Activated CD8-positive, alpha-beta memory T cell treated with anti-CD3 and anti-CD28 coated beads for 1 hour (primary cell): Measurements from ENCODE around the gene OSR1.
"Not testable (repeated sequence)": the region's sequence is repeated elsewhere in the genome, so short reads cannot be mapped to it uniquely, and the experiment has no call there.

Experiments used
- DNase-seq, 2 donors: peaks; one replicate each; pipeline ENCODE4 v3.0.0-alpha.2; 2020; ENCODE audit warnings: low read depth in 1 of 2; ENCODE audit errors: extremely low read depth in 1 of 2

Gene OSR1

GRCh38 chr2:19358242-19359020 is at the start of gene OSR1:
OSR1 (minus strand) TSS chr2:19358623; CDS start chr2:19353805, 4,818 bp downstream.
- no peak for DNase-seq

- DNase-seq = no peak
Observed at GRCh38 chr2:19403785-19404184, 45.4 kb upstream of the OSR1 start.

GRCh38 chr2:19392191-19392590 is 33.8 kb upstream of the OSR1 start:
- no peak for DNase-seq

- not testable (repeated sequence) for DNase-seq
Observed at GRCh38 chr2:19389469-19389868, 31.0 kb upstream of the OSR1 start.

GRCh38 chr2:19380532-19380931 is 22.1 kb upstream of the OSR1 start:
- no peak for DNase-seq

GRCh38 chr2:19378939-19379338 is 20.5 kb upstream of the OSR1 start:
- no peak for DNase-seq

- no peak for DNase-seq
Observed at GRCh38 chr2:19377717-19378116, 19.3 kb upstream of the OSR1 start.

GRCh38 chr2:19373352-19373751 is 14.9 kb upstream of the OSR1 start:
- DNase-seq = no peak

GRCh38 chr2:19371996-19372582 is 13.7 kb upstream of the OSR1 start:
- no peak for DNase-seq

GRCh38 chr2:19369341-19369955 is 11.0 kb upstream of the OSR1 start:
- DNase-seq = no peak

GRCh38 chr2:19368760-19369159 is 10.3 kb upstream of the OSR1 start:
- no peak for DNase-seq

- DNase-seq = no peak
Observed at GRCh38 chr2:19367326-19367725, 8.9 kb upstream of the OSR1 start.

- no peak for DNase-seq
Observed at GRCh38 chr2:19365126-19365525, 6.7 kb upstream of the OSR1 start.

- no peak for DNase-seq
Observed at GRCh38 chr2:19364014-19364413, 5.6 kb upstream of the OSR1 start.

- no peak for DNase-seq
Observed at GRCh38 chr2:19363474-19363778, 5.0 kb upstream of the OSR1 start.

GRCh38 chr2:19362755-19363473 is 4.5 kb upstream of the OSR1 start:
- no peak for DNase-seq

- DNase-seq = no peak
Observed at GRCh38 chr2:19362094-19362754, 3.8 kb upstream of the OSR1 start.

- DNase-seq = no peak
Observed at GRCh38 chr2:19361325-19361990, 3.0 kb upstream of the OSR1 start.

- DNase-seq = no peak
Observed at GRCh38 chr2:19360966-19361321, 2.5 kb upstream of the OSR1 start.

- no peak for DNase-seq
Observed at GRCh38 chr2:19360266-19360965, 2.0 kb upstream of the OSR1 start.
